NCI-H187 (cell line): Measurements from ENCODE around the gene UMODL1.
"Not testable (repeated sequence)": the region's sequence is repeated elsewhere in the genome, so short reads cannot be mapped to it uniquely, and the experiment has no call there.

ENCODE experiments used
- DNase-seq, 2 experiments: peaks; one replicate each; lab custom pipeline; 2025; lab: John Stamatoyannopoulos, UW

The UMODL1 gene

GRCh38 chr21:42163511-42163863 lies 92.4 kb downstream of the UMODL1 start:
- no peak for DNase-seq

DNA sequence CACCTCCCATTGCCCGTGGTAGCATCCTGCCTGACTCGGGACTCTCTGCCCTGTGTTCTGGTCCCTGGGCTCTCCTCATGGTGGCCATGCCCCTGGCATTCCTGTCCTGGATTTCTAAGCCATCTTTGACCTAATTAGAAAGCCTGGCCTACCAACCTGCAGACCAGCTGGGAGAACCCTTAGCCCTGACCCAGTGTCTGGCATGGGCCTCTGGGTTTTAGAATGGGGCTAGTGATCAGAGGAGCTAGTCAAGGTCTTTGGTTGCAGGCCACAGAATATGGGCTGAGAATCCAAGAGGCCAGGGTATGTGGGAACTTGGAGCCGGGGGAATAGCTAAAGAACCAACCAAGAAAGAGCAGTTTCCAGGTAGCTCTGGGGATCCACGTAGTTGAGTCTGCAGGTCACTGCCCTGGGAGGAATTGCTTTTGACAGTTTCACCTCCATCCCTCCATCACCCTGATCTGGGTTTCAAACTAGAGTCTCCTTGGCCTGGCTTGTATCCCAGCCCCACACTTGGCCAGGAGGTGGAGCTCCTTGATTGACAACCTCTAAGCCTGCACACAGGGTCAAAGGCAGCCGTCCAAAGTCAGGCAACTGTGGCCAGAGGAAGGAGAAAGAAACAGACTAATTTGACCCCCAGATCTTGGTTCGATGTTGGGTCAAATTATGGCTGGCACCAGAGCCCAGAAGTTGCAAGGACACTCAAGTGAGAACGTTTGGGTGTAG lies 93.1 kb downstream of the UMODL1 start:
- DNase-seq, result no peak

GRCh38 chr21:42164818-42165217 lies 93.7 kb downstream of the UMODL1 start:
- no peak for DNase-seq

- DNase-seq, result no peak
These were observed 94.8 kb downstream of the UMODL1 start for GRCh38 chr21:42165901-42166300.

DNA sequence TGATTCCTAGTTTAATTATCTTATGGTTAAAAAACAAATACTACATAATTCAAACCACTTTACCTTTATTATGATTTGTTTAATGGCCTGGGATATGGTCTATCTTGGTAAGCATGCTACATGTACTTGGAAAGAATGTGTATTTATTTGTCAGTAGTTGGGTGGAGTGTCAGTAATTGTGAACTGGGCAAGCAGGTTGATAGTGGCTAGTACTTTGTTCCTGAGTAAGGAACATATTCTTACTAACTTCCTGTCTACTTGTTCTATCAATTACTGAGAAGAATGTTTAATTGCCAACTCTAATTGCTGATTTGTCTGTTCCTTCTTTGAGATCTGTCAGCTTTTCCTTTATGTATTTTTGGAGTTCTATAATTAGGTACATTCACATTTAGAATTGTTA lies 98.6 kb downstream of the UMODL1 start:
- no peak for DNase-seq

- no peak for DNase-seq
These were observed 100.3 kb downstream of the UMODL1 start for GRCh38 chr21:42171091-42172053.

DNA sequence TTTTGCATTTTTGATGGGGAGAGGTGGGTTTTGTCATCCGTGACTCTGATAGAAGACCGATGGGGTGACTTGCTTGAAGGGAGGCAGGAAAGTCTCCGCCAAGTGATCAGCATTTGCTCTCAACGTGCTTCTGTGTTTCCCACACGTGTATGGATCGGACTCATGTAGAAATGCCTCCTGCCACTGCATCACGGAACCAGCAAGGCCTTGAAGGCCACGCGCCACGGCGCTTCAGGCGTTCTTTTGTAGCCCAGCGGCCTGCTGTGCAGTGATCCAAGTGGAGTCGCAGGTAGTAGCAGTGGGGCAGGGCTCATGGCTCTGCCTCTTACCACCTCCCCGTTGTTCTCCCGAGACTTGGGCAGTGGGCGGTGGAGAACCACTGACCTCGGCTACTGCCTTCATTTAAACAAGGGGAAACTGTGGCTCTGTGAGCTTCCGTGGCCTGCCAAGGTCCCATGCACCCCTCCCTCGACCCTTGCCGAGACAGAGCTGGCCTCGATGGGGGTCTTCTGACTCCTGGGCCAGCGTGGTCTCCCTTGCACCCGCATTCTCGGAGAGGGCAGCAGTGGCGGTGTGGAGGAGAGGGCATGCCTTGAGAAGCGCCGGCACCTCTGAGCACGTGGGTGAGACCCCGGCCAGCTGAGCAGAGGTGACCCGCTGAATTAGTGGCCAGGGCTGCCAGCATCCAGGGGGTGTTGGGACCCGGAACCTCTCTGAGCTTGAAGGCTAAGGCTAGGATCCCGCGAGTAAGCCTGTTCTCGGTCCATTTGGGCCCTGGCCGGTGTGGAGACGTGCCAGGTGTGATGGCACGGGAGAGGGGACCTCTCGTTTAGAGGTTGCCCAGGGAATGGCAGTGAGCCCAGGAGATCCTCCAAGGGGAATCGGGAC lies 101.7 kb downstream of the UMODL1 start:
- no peak for DNase-seq

- no peak for DNase-seq
These were observed 103.1 kb downstream of the UMODL1 start for GRCh38 chr21:42174173-42174572.

GRCh38 chr21:42175110-42175710 lies 104.1 kb downstream of the UMODL1 start:
- DNase-seq, result no peak

DNA sequence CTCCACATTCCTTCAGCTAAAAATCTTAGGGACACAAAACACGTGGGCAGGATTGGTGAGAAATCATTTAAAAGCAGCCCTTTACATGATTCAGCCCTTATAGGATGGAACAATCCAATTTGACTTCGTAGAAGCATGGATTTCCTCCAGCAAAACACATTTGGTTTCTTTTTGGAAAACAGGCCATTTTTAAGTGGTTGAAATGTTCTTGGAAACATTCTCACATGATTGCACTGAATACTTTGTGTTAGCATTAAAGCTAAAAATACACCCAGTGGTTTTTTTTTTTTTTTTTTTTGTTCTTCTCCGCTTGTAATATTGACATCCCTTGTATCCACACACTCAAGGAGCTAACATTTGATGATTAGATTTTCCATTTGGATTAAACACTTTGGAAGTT lies 105.7 kb downstream of the UMODL1 start:
- DNase-seq, result no peak

DNA sequence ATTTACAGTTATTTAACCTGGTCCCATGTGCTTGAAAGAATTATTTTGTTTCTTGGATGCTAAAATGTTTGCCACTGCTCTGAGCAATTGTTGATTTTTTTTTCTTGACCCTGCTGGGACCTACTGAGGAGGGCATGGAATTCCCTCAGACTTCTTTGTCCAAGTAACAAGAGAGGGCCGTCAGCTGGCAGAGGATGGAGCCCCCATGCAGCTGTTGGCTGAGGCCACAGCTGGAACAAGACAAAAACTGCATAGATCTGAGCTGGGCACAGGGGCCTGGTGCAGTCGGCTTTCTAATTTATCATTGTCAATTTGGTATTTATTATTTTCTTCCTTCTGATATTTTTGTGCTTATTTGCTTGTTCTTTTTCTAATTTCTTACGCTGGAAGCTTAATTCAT lies 108.2 kb downstream of the UMODL1 start:
- no peak for DNase-seq

DNA sequence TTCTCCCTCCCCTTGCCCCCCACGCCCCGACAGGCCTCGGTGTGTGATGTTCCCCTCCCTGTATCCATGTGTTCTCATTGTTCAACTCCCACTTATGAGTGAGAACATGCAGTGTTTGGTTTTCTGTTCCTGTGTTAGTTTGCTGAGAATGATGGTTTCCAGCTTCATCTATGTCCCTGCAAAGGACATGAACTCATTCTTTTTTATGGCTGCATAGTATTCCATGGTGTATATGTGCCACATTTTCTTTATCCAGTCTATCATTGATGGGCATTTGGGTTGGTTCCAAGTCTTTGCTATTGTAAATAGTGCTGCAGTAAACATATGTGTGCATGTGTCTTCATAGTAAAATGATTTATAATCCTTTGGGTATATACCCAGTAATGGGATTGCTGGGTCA lies 108.9 kb downstream of the UMODL1 start:
- DNase-seq, result not testable (repeated sequence)

GRCh38 chr21:42182713-42183371 lies 111.7 kb downstream of the UMODL1 start:
- DNase-seq, result no peak

GRCh38 chr21:42183374-42184266 lies 112.5 kb downstream of the UMODL1 start:
- no peak for DNase-seq

DNA sequence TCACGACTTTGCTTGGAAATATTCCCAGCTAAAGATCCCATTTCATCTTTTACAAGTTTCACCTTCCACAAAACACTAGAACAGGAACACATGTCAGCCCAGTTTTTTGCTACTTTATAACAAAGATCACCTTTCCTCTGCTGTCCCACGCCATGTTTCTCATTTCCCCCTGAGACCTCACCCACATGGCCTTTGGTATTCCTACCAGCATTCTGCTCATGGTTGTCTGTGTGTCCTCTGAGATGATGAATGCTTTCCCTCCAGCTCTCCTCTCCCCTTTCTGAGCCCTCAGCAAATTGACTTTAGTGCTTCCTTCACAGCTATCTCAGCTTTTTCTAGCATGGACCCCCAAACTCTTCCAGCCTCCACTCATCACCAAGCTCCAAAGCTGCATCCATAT lies 115.5 kb downstream of the UMODL1 start:
- DNase-seq, result no peak

DNA sequence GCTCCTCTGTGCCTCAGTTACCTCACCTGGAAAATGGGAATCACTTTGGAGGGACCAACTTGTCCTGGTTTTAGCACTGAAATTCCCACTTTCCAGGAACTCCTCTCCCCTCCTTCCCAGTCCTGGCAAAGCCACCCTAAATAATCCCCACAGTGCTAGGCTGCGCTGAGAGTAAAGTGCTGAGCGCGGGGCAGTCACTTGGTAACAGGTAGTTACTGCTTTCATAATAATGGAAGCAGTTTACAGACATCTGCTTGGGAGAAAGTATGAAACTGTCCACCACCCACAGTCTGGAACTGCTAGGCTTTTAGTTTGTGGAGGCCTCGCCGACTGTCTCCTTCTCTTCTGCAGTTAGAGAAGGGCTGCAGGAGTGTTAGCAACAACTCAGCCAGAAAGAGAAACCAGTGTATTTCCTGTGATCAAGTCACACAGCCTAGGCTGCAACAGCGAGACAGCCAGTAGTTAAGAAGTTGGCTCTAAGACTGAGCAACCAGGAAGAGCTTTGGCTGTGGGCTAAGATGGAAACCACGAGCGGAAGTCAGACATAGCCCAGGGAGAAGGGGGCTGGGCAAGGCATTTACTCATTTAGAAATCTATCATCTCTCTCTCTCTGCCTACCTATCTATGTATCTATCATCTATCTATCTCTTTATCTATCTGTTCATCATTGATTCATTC lies 117.0 kb downstream of the UMODL1 start:
- no peak for DNase-seq

DNA sequence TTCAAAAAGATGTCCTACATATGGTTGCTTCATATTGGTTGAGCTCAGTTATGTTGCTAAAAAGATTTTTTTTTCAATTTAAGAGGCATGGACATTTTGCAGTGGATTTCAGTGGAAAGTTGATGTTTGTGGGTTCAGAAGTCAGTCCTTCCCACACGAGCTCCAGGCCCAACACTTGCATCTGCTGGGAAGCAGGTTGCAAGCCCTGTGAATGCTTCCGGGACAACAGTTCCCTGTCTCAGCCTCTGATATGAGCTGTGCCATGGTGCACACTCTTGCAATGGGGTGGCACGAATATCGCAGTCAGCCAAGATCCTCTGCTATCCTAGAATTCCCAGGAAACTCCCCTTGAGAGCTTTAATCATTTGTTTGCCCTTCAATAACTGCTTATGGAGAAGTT lies 117.5 kb downstream of the UMODL1 start:
- no peak for DNase-seq

DNA sequence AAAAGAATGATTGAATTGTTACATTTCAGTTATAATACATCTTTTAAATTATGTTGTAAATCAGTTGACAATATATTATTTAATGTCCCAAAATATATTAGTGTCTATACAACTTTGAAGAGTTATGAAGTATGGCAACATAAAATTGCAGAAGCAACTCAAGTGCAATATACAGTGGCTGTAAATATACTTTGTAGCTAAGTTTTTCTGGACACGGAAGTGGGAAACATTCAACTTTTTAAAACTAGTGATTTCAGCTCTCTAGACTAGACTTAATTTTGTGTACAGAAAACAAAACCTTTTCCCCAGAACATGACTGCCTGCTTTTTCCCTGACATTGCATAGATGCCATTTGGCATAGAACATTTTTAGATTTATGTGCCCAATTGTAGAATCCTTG lies 118.3 kb downstream of the UMODL1 start:
- no peak for DNase-seq

GRCh38 chr21:42189860-42190485 lies 118.9 kb downstream of the UMODL1 start:
- DNase-seq, result no peak
